GM12874 (cell line): Measurements from ENCODE around the gene SSTR5.

Experiments
- CTCF ChIP-seq: IDR thresholded peaks from 2 replicates; pipeline ENCODE4 v1.5.1; 2011; ENCODE audit warnings: low read depth, mild to moderate bottlenecking, control low read depth, low read length, moderate library complexity; ENCODE audit not compliant: insufficient read depth

SSTR5 gene

GRCh38 chr16:1088295-1089170 lies 16.0 kb downstream of the SSTR5 start:
- no peak for TF ChIP-seq CTCF

- TF ChIP-seq CTCF: no peak
These were observed 16.9 kb downstream of the SSTR5 start for GRCh38 chr16:1089439-1089821.

GRCh38 chr16:1089822-1090619 lies 17.5 kb downstream of the SSTR5 start:
- TF ChIP-seq CTCF: no peak

- no peak for TF ChIP-seq CTCF
These were observed 18.4 kb downstream of the SSTR5 start for GRCh38 chr16:1090620-1091587.

- no peak for TF ChIP-seq CTCF
These were observed 19.5 kb downstream of the SSTR5 start for GRCh38 chr16:1091992-1092552.

- no peak for TF ChIP-seq CTCF
These were observed 21.0 kb downstream of the SSTR5 start for GRCh38 chr16:1093284-1094123.
